T1000 (cell line): ENCODE results near the gene MT1M.
A peak's percentile ranks its signal among the peaks of the same experiment; 100 is the strongest.
"Not testable (repeated sequence)": the region's sequence is repeated elsewhere in the genome, so short reads cannot be mapped to it uniquely, and the experiment has no call there.

ENCODE experiments used
- DNase-seq: peaks from one replicate; lab custom pipeline; 2025; ENCODE audit warnings: mixed read lengths; lab: John Stamatoyannopoulos, UW

Gene MT1M

DNA sequence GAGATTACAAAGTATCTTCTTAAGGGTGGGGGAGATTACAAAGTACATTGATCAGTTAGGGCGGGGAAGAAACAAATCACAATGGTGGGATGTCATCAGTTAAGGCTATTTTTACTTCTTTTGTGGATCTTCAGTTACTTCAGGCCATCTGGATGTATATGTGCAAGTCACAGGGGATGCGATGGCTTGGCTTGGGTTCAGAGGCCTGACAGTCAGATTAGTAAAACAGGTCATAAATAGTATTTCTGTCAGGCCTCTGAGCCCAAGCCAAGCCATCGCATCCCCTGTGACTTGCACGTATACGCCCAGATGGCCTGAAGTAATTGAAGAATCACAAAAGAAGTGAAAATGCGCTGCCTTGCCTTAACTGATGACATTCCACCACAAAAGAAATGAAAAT lies 42.1 kb downstream of the MT1M start:
- DNase-seq: not testable (repeated sequence)

DNA sequence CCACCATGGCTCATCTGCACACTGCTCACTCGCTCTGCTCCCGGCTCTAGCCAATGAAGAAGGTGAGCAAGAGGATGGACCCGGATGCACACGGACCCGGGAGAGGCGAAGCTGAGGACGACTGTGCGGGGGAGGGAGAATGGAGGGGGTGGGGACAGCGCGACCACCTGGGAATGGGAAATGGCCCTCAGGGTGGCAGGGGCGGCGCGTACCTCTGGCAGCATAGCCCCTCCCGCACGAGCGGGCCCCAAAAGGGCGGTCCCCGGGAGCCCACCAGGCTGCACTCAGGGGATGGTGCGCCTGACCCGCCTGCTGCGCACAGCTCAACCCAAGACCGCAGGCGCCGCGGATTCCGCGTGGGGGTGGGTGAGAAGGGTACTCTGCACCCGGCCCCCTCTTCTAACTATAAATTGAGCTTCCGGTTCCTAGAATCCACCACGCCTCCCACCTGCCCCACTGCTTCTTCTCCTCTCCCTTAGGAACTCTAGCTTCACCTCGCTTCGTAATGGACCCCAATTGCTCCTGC lies 43.3 kb downstream of the MT1M start:
- DNase-seq: no peak

DNA sequence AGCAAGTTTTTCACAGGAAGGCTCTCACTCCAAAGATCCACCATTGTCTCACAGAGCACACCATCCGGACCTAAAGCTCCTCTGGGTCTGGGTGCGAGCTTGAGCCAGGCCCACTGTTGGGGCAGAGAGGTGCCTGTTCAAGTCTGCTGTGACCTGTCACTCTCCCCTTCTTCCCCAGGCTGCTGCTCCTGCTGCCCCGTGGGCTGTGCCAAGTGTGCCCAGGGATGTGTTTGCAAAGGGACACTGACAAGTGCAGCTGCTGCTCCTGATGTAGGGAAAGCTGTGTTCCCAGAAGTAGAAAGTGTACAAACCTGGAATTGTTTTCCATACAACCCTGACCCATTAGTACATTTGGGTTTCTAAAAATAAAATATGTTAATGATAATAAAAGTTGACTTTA lies 45.0 kb downstream of the MT1M start:
- DNase-seq: no peak

GRCh38 chr16:56679078-56679730 lies 46.7 kb downstream of the MT1M start:
- DNase-seq: no peak

DNA sequence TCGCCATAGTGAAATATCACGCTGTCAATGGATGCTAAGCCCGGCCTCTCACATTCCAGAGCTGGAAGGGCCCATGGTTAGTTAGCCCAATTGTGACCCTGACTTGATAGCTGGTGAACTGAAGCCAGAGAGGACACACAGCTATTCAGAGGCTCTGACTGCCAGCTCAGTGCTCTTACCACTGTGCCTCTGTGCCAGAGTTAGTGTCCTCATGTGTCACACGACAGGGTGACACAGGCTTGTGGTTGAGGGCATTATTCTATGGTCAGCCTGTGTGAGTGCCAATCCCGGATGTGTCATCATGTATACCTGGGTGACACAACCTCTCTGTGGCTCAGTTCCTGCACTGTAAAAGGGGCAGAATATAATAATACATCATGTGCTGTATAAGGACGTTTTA lies 47.4 kb downstream of the MT1M start:
- DNase-seq: no peak

DNA sequence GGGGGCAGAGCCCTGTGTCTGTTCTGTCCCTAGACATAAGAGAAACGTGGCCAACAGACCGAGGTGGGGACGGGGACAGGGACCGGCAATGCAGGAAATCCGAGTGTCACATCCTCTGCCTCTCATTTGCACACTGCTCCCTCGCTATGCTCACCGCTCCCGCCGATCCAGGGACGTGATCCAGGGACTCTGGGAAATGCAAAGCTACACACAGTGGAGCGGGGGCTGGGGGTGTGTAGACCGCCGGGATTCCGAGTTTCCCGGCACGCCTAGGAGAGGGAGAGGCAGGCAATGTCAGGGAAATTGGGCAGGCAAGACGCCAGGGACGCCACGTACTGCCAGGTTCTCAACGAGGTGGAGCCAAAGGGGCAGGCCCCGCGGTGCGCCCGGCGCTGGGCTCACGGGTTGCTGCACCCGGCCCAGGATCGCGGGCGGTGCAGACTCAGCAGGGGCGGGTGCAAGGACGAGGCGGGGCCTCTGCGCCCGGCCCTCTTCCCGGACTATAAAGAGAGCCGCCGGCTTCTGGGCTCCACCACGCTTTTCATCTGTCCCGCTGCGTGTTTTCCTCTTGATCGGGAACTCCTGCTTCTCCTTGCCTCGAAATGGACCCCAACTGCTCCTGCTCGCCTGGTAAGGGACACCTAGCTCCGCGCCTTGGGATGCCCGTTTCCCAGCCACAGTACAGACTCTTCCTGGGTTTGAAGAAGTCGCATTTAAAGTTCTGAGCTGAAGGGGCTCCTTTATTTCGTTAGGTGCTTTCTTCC lies 49.7 kb downstream of the MT1M start, which contains the start of gene MT1X:
Gene MT1X (plus strand): TSS at position 532 of the 764 bp plus-strand sequence. CDS start 71 bp downstream, at position 603.
- DNase-seq: peak; percentile 74

GRCh38 chr16:56682703-56683397 lies 50.4 kb downstream of the MT1M start:
- no peak for DNase-seq
